Measurements from ENCODE around the gene KLF4.

DNA sequence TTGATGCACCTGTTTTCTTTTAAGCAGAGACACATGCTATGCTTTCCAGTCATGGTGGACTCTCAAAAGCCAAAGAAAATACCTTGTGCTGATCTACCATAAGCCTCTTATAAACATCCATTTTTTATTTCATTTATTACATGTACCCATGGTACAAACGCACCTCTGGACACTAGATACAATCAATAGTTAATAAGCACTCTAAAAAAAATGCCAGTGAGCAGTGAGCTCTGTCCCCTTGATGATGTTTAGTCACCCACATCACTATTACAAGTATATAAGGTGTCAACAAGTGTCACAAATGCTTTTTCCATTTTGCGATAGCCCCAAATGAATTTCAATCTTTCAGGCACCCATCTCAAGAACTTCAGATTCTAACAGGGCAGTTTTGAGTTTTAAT lies 5.9 kb downstream of the KLF4 start:
- TF ChIP-seq, protein P1, sequence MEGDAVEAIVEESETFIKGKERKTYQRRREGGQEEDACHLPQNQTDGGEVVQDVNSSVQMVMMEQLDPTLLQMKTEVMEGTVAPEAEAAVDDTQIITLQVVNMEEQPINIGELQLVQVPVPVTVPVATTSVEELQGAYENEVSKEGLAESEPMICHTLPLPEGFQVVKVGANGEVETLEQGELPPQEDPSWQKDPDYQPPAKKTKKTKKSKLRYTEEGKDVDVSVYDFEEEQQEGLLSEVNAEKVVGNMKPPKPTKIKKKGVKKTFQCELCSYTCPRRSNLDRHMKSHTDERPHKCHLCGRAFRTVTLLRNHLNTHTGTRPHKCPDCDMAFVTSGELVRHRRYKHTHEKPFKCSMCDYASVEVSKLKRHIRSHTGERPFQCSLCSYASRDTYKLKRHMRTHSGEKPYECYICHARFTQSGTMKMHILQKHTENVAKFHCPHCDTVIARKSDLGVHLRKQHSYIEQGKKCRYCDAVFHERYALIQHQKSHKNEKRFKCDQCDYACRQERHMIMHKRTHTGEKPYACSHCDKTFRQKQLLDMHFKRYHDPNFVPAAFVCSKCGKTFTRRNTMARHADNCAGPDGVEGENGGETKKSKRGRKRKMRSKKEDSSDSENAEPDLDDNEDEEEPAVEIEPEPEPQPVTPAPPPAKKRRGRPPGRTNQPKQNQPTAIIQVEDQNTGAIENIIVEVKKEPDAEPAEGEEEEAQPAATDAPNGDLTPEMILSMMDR (IDR thresholded peaks at IDR 0.05 in 8 of 11, conservative IDR thresholded peaks at IDR 0.05 in 3 of 11) = no peak
- no peak for TF ChIP-seq POLR2A (IDR thresholded peaks at IDR 0.05)
